ENCODE measurements around the gene CXCL1. TPM values are rescaled to one million over a fixed set of nuclear protein-coding genes. Genes with fewer than 3 reads are reported as not detected.

CXCL1 gene
- total and polyA plus RNA-seq, 12 donors, result 0.84 to 6.1 (median 1.6) TPM; not detected in 3

DNA sequence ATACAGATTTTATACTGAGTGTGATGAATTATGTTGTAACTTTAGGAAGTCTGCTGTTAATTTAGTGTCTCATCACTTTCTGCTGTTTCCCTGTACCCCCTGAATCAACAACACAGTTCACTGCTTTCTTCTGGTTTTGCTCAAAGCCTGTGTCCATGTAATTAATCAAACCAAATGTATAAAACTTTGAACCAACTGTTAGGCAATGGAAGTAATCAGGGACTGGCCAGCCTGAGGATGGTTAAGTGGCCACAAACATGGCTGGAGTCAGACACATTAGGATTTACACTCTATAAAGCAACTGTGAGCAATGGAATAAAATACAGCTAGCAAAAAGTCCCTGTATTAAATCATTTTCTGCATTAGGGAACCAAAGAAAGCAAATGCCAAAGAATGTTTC is 42.6 kb downstream of the CXCL1 start:
- DNase-seq, result no peak
- Histone ChIP-seq H3K27ac (no peak overlapping the region), H3K4me1 (replicated peaks in 1 of 2) (no peaks in the 10 kb centered on the region), H3K9me3 (replicated peaks in 1 of 3) (no peaks in the 10 kb centered on the region), H3K36me3 (replicated peaks in 1 of 2) (no peaks in the 10 kb centered on the region), H3K27me3 (no peaks in the 10 kb centered on the region), H3K4me3 (no peak overlapping the region)
- intact Hi-C loops (cut with DNase I), result no loop called here
- TF ChIP-seq POLR2A (IDR thresholded peaks at IDR 0.05) (no peak), CTCF (IDR thresholded peaks at IDR 0.05) (no peak)

GRCh38 chr4:73912191-73912590 is 43.0 kb downstream of the CXCL1 start:
- 0 to 43% (median 20%) methylated on average over 1 of the region's 1 CpG for WGBS, 4 donors
- Histone ChIP-seq H3K27ac (no peak overlapping the region), H3K4me3 (no peak overlapping the region), H3K27me3 (no peaks in the 10 kb centered on the region), H3K4me1 (replicated peaks in 1 of 2) (no peaks in the 10 kb centered on the region), H3K9me3 (replicated peaks in 1 of 3) (no peaks in the 10 kb centered on the region), H3K36me3 (replicated peaks in 1 of 2) (no peaks in the 10 kb centered on the region)
- no peak for DNase-seq
- intact Hi-C loops (cut with DNase I), result no loop called here
- TF ChIP-seq CTCF (IDR thresholded peaks at IDR 0.05) (no peak), POLR2A (IDR thresholded peaks at IDR 0.05) (no peak)

GRCh38 chr4:73914071-73914470 is 44.9 kb downstream of the CXCL1 start:
- 40 to 77% (median 53%) methylated on average over 1 of the region's 1 CpG for WGBS, 4 donors

DNA sequence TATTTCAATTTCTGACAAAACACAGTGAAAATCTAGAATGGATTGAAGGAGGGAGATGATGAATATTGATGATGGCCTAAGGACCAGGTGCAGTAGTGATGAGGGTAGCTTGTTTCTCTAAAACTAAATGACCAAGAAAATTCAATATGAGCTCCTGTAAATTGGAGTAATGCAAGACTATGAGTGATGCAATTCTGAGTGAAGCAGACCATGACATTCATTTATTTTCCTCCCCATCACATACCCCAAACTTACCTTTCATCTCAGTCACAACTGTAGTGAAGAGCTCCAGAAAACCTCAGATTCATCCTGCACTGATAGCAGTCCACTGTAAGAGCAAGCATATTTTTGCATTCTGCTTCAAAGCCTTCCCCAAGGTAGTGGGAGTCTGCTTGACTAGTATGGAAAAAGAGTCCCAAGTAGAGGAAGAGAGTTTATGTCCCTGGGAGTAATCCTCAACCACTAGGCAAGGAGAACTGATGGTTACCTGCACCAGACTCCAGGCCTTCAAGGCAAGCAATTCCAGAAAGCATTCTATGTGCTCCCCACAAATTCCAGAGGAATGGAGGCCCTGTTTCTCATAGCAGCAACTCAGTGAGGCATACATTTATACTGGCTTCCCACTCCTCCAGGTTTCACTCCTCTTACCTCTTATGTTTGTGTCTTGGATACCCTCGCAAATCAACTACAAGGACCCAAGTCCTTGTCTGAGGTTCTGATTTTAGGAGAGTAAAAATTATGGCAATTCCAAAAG is 47.2 kb downstream of the CXCL1 start:
- Histone ChIP-seq H3K36me3 (replicated peaks in 1 of 2) (no peaks in the 10 kb centered on the region), H3K9me3 (replicated peaks in 1 of 3) (no peaks in the 10 kb centered on the region), H3K4me3 (no peak overlapping the region), H3K27ac (no peak overlapping the region), H3K27me3 (no peaks in the 10 kb centered on the region), H3K4me1 (replicated peaks in 1 of 2) (no peaks in the 10 kb centered on the region)
- TF ChIP-seq POLR2A (IDR thresholded peaks at IDR 0.05) (no peak), CTCF (IDR thresholded peaks at IDR 0.05) (no peak)
- WGBS, 4 donors, result 86 to 100% (median 88%) methylated on average over 1 of the region's 1 CpG
- DNase-seq, result no peak
- intact Hi-C loops (cut with DNase I), result no loop called here

More at GRCh38 chr4:73914071-73914470, 44.9 kb downstream of the CXCL1 start:
- Histone ChIP-seq H3K4me3 (no peak overlapping the region), H3K9me3 (replicated peaks in 1 of 3) (no peaks in the 10 kb centered on the region), H3K27ac (no peak overlapping the region), H3K4me1 (replicated peaks in 1 of 2) (no peaks in the 10 kb centered on the region), H3K36me3 (replicated peaks in 1 of 2) (no peaks in the 10 kb centered on the region), H3K27me3 (no peaks in the 10 kb centered on the region)
- intact Hi-C loops (cut with DNase I), result no loop called here
- TF ChIP-seq POLR2A (IDR thresholded peaks at IDR 0.05), result no peak
- TF ChIP-seq CTCF (IDR thresholded peaks at IDR 0.05), result no peak
- no peak for DNase-seq

Data from adrenal gland (tissue), 12 donors.